HG03045 (cell line): ENCODE measurements around the gene ZNF774.
"Not testable (repeated sequence)": the region's sequence is repeated elsewhere in the genome, so short reads cannot be mapped to it uniquely, and the experiment has no call there.

Experiments
- ATAC-seq: cut with Tn5 transposase; IDR thresholded peaks from one replicate; pipeline ENCODE4 v1.9.1; 2021; ENCODE audit warnings: mild to moderate bottlenecking, moderate library complexity; ENCODE audit not compliant: unreplicated experiment

Gene ZNF774

GRCh38 chr15:90388462-90389380, 36.6 kb downstream of the ZNF774 start:
- peak; percentile 55 for ATAC-seq

GRCh38 chr15:90389513-90389912, 37.4 kb downstream of the ZNF774 start:
- ATAC-seq = no peak

DNA sequence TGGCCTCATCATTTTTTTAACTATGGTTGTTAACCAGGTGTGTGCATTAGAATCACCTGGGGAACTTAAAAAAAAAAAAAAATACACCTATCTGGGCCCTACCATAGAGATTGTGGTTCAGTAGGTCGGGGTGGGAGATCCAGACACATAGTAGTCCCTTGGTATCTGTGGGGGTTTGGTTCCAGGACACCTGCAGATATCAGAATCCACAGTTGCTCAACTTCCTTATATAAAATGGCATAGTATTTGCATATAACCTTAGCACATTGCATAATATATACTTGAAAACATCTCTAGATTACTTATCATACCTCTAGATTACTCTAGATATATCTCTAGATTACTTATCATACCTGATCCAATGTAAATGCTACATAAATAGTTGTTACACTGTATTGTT, 41.0 kb downstream of the ZNF774 start:
- ATAC-seq = no peak

- no peak for ATAC-seq
These were observed 42.0 kb downstream of the ZNF774 start for GRCh38 chr15:90394074-90394473.

GRCh38 chr15:90394748-90395442, 42.8 kb downstream of the ZNF774 start:
- ATAC-seq = no peak

GRCh38 chr15:90396321-90396720, 44.2 kb downstream of the ZNF774 start:
- ATAC-seq = no peak

GRCh38 chr15:90400005-90400758, 48.1 kb downstream of the ZNF774 start:
- ATAC-seq = no peak

DNA sequence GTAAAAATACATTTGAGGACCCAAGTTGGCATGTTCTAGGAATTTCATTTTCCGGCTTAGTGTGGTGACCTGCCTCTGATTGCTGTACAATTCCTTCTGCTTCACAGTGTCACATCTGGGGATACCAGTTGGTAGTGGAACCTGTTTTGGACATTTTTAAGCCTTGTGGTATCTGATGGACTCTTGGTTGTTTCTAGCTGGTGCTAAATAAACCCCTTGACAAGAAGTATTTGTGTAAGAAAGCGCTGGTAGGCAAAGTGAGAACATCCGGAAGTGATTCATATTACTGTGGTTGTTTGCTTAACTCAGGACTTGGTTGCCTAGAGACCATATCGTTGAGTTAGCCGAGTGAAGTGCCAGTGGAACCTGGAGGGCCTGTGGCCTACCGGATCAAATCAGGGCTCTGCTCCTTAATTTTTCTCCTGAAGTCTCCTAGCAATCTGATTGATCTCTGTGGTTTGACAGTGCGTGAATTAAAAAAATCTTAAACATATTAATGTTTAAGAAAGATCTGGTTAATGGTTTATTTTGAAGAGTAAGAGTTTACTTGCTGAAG, 48.8 kb downstream of the ZNF774 start:
- peak; percentile 98 for ATAC-seq

DNA sequence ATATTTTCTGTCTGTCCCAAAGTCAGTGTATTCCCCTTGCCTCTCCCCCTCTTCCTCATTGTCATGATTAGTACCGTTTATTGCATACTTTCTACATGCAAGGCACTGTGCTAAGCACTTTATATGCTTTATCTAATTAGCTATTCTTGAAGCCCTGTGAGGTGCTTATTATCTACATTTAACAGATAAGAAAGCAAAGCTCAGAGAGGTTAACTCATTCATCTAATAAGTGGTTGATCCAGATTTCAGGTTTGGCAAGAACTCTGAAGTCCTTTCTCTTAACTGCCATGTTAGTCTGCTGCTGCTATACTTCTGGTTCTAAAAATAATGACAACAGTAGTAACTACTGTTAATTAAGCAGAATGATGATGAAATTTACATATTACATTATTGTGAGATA, 49.4 kb downstream of the ZNF774 start:
- ATAC-seq = no peak

- no peak for ATAC-seq
These were observed 50.1 kb downstream of the ZNF774 start for GRCh38 chr15:90402223-90402622.

DNA sequence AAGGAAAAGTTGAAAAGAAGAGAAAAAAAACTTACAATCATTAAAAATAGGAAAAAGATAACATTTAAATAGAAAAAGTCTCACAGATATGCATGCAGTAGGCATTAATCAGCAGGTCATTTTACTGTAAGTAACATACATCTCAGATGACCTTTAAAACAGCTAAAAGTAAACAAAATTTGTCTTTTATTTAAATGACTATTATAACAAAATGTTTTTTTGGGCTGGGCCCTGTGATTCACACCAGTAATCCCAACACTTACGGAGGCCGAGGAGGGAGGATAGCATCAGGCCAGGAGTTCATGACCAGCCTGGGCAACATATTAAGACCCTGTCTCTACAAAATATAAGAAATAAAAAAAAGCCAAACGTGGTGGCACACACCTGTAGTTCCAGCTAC, 50.7 kb downstream of the ZNF774 start:
- no peak for ATAC-seq

GRCh38 chr15:90405055-90405607, 53.0 kb downstream of the ZNF774 start:
- ATAC-seq = no peak

GRCh38 chr15:90407336-90407735, 55.3 kb downstream of the ZNF774 start:
- no peak for ATAC-seq

GRCh38 chr15:90407871-90408317, 55.8 kb downstream of the ZNF774 start:
- no peak for ATAC-seq

- ATAC-seq = no peak
These were observed 56.6 kb downstream of the ZNF774 start for GRCh38 chr15:90408657-90409056.

DNA sequence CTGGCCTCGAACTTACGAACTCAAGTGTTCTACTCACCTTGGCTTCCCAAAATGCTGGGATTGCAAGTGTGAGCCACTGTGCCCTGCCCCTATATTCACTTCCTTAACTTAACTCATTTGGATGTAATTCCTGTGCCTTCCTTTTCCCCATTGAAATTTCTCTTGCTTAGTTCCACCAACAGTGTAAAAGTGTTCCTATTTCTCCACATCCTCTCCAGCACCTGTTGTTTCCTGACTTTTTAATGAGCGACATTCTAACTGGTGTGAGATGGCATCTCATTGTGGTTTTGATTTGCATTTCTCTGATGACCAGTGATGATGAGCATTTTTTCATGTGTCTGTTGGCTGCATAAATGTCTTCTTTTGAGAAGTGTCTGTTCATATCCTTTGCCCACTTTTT, 57.5 kb downstream of the ZNF774 start:
- ATAC-seq = not testable (repeated sequence)

DNA sequence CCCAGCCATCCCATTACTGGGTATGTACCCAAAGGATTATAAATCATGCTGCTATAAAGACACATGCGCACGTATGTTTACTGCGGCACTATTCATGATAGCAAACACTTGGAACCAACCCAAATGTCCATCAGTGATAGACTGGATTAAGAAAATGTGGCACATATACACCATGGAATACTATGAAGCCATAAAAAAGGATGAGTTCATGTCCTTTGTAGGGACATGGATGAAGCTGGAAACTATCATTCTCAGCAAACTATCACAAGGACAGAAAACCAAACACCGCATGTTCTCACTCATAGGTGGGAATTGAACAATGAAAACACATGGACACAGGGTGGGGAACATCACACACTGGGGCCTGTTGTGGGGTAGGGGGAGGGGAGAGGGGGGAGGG, 58.2 kb downstream of the ZNF774 start:
- ATAC-seq = not testable (repeated sequence)

- ATAC-seq = no peak
These were observed 59.1 kb downstream of the ZNF774 start for GRCh38 chr15:90411176-90411575.
